HepG2 (cell line): ENCODE measurements around the gene CDK11B. TPM values are rescaled to one million over a fixed set of nuclear protein-coding genes. Genes with fewer than 3 reads are reported as not detected.
A peak's percentile ranks its signal among the peaks of the same experiment; 100 is the strongest.

Experiments
- ATF7-NPFF ChIP-seq: sonication (generic); formaldehyde crosslinking; IDR thresholded peaks from 2 replicates; pipeline ENCODE4 v1.8.1; 2023; ENCODE audit warnings: mild to moderate bottlenecking, low read depth, missing genetic modification reagents, moderate library complexity
- FOSL1 ChIP-seq: sonication (generic); formaldehyde crosslinking; IDR thresholded peaks from 2 replicates; pipeline ENCODE4 v1.9.0; 2021; ENCODE audit warnings: missing genetic modification reagents, borderline replicate concordance
- GPN1 ChIP-seq: sonication (generic); formaldehyde crosslinking; IDR thresholded peaks from 2 replicates; pipeline ENCODE4 v1.5.1; 2020; ENCODE audit warnings: missing genetic modification reagents, borderline replicate concordance
- HMG20A ChIP-seq: IDR thresholded peaks from 2 replicates; pipeline ENCODE4 v1.6.1; 2016; ENCODE audit warnings: borderline replicate concordance
- KDM6A ChIP-seq: IDR thresholded peaks from 2 replicates; pipeline ENCODE4 v1.6.1; 2016; ENCODE audit warnings: low read depth
- MEIS1 ChIP-seq: sonication (generic); formaldehyde crosslinking; IDR thresholded peaks from 2 replicates; pipeline ENCODE4 v1.9.0; 2021; ENCODE audit warnings: mild to moderate bottlenecking, missing genetic modification reagents, moderate library complexity, borderline replicate concordance
- NR3C1 ChIP-seq: sonication (generic); formaldehyde crosslinking; IDR thresholded peaks from 2 replicates; pipeline ENCODE4 v1.4.0; 2020; ENCODE audit warnings: missing genetic modification reagents
- POLR2AphosphoS2 ChIP-seq: IDR thresholded peaks from 2 replicates; pipeline ENCODE4 v1.6.1; 2011; ENCODE audit warnings: low read depth, low read length, improper control_type of control experiment
- RELA ChIP-seq: sonication (generic); formaldehyde crosslinking; IDR thresholded peaks from 2 replicates; pipeline ENCODE4 v1.4.0; 2020; ENCODE audit warnings: missing genetic modification reagents
- REXO4 ChIP-seq: sonication (generic); formaldehyde crosslinking; IDR thresholded peaks from 2 replicates; pipeline ENCODE4 v1.8.0; 2022; ENCODE audit warnings: missing genetic modification reagents, mild to moderate bottlenecking, borderline replicate concordance
- STAG1 ChIP-seq: sonication (generic); formaldehyde crosslinking; IDR thresholded peaks from 2 replicates; pipeline ENCODE4 v1.4.0; 2020; ENCODE audit warnings: missing genetic modification reagents
- ZFP1 ChIP-seq: IDR thresholded peaks from 2 replicates; pipeline ENCODE4 v1.6.1; 2016
- ZNF335 ChIP-seq: sonication (generic); formaldehyde crosslinking; IDR thresholded peaks from 2 replicates; pipeline ENCODE4 v1.4.0; 2020; ENCODE audit warnings: missing genetic modification reagents
- ZNF354B ChIP-seq: sonication (generic); formaldehyde crosslinking; IDR thresholded peaks from 2 replicates; pipeline ENCODE4 v1.8.0; 2022; ENCODE audit warnings: mild to moderate bottlenecking, missing genetic modification reagents
- ZNF607 ChIP-seq: sonication (generic); formaldehyde crosslinking; IDR thresholded peaks from 2 replicates; pipeline ENCODE4 v1.5.1; 2020; ENCODE audit warnings: missing genetic modification reagents, mild to moderate bottlenecking, borderline replicate concordance
- ZNF761 ChIP-seq: sonication (generic); formaldehyde crosslinking; conservative IDR thresholded peaks from 2 replicates; pipeline ENCODE4 v1.4.0; 2020; ENCODE audit warnings: mild to moderate bottlenecking, missing genetic modification reagents
- ZNF879 ChIP-seq: sonication (generic); formaldehyde crosslinking; IDR thresholded peaks from 2 replicates; pipeline ENCODE4 v1.8.1; 2023; ENCODE audit warnings: missing genetic modification reagents
- ZSCAN20 ChIP-seq: sonication (generic); formaldehyde crosslinking; IDR thresholded peaks from 2 replicates; pipeline ENCODE4 v1.4.0; 2020; ENCODE audit warnings: missing genetic modification reagents, mild to moderate bottlenecking, borderline replicate concordance
- polyA plus RNA-seq, 8 experiments: library from polyadenylated mRNA; depleted of rRNA in 3 of 8; stranded (reverse) in 7 of 8; unstranded in 1 of 8; fragments of >200 nt; fragmentation: Illumina TruSeq in 4 of 8; extraction: Trizol in 4 of 8; gene quantifications; 2 replicates each; pipeline versions ENCODE4 v1.2.1 to v1.2.3, GENCODE V29; 2011 to 2016; ENCODE audit warnings: low read depth in 4 of 8, missing spikeins in 1 of 8, mixed read lengths in 1 of 8; ENCODE audit not compliant: insufficient read depth in 1 of 8
- total RNA-seq, 5 experiments: library from RNA; depleted of rRNA; stranded (reverse); fragments of >200 nt; fragmentation: Illumina TruSeq; extraction: Trizol; gene quantifications; 2 replicates each; pipeline ENCODE4 v1.2.3, GENCODE V29; 2016; ENCODE audit warnings: low read depth in 1 of 5
- TF ChIP-seq, protein P1 (sequence below): IDR thresholded peaks from 2 replicates; pipeline ENCODE4 v1.4.0; 2020; ENCODE audit warnings: mild to moderate bottlenecking, missing genetic modification reagents
- TF ChIP-seq, protein P2 (sequence below): sonication (generic); formaldehyde crosslinking; conservative IDR thresholded peaks from 2 replicates; pipeline ENCODE4 v1.5.0; 2020; ENCODE audit warnings: missing genetic modification reagents
- TF ChIP-seq, protein P3 (sequence below): sonication (generic); formaldehyde crosslinking; IDR thresholded peaks from 2 replicates; pipeline ENCODE4 v1.8.0; 2022; ENCODE audit warnings: missing genetic modification reagents, mild to moderate bottlenecking, inconsistent platforms, borderline replicate concordance
- TF ChIP-seq, protein P4 (sequence below): sonication (generic); formaldehyde crosslinking; IDR thresholded peaks from 2 replicates; pipeline ENCODE4 v1.8.0; 2022; ENCODE audit warnings: mild to moderate bottlenecking, missing genetic modification reagents; ENCODE audit not compliant: insufficient replicate concordance

The CDK11B gene
- total and polyA plus RNA-seq, 2 of the 13 experiments (the other 11 are each of a cell fraction or from before 2014, with no cell fraction given) = 3.6 to 15.1 TPM

DNA sequence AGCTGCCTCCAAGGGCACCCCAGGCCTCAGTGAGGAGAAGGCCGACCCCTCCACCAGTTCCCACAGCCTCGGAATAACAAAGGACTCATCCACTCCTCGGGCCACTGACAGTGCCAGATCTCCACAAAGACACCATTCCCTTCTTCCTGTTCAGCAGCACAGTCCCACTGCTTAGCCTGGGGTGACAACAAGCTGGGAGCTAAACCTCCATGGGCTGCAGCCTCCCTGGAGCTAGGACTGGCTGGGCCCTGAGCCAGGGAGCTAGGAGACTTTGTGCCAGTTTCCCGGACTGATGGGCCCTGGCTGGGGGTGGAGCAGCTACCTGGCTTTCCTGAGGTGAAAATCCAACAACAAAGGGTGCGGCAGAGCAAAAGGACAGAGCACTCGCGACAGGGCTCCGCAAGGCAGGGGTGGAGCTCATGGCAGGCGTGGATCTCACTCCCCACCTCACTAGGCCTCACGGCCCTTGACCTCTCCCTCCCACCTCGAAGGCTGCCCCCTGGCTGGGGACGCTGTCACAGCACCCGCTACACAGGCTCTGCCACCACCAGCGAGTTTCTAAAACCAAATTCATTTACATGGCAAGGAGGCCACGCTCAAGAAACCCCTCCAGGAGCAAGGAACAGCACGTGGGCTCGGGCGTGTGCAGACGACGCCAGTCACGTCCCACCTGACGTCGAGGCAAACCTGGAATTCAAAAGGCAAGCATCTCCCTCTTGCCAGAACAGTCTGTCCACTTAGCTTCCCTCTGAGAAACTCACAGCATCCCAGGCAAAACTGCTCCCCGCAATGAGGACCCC is 20.0 kb upstream of the CDK11B start (continued):
- TF ChIP-seq, protein P1, sequence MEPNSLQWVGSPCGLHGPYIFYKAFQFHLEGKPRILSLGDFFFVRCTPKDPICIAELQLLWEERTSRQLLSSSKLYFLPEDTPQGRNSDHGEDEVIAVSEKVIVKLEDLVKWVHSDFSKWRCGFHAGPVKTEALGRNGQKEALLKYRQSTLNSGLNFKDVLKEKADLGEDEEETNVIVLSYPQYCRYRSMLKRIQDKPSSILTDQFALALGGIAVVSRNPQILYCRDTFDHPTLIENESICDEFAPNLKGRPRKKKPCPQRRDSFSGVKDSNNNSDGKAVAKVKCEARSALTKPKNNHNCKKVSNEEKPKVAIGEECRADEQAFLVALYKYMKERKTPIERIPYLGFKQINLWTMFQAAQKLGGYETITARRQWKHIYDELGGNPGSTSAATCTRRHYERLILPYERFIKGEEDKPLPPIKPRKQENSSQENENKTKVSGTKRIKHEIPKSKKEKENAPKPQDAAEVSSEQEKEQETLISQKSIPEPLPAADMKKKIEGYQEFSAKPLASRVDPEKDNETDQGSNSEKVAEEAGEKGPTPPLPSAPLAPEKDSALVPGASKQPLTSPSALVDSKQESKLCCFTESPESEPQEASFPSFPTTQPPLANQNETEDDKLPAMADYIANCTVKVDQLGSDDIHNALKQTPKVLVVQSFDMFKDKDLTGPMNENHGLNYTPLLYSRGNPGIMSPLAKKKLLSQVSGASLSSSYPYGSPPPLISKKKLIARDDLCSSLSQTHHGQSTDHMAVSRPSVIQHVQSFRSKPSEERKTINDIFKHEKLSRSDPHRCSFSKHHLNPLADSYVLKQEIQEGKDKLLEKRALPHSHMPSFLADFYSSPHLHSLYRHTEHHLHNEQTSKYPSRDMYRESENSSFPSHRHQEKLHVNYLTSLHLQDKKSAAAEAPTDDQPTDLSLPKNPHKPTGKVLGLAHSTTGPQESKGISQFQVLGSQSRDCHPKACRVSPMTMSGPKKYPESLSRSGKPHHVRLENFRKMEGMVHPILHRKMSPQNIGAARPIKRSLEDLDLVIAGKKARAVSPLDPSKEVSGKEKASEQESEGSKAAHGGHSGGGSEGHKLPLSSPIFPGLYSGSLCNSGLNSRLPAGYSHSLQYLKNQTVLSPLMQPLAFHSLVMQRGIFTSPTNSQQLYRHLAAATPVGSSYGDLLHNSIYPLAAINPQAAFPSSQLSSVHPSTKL (CRISPR knock-in tag) = peak; percentile 67; the same call in 1 of the 2 replicates
- TF ChIP-seq GPN1 (CRISPR knock-in tag) = no peak
- TF ChIP-seq ZNF879 (CRISPR knock-in tag) = no peak
- TF ChIP-seq ZNF607 (CRISPR knock-in tag) = 0 out of 2 replicates have a peak, but pooled peaks have one; percentile 72
- peak; percentile 46; the same call in 1 of the 2 replicates for TF ChIP-seq HMG20A (CRISPR knock-in tag)
- TF ChIP-seq ZSCAN20 (CRISPR knock-in tag) = no peak
- TF ChIP-seq ZNF761 = 0 out of 2 replicates have a peak, but pooled peaks have one; percentile 22
- peak; percentile 27 for TF ChIP-seq STAG1 (CRISPR knock-in tag)
- no peak for TF ChIP-seq ZNF354B (CRISPR knock-in tag)
- TF ChIP-seq, protein P2, sequence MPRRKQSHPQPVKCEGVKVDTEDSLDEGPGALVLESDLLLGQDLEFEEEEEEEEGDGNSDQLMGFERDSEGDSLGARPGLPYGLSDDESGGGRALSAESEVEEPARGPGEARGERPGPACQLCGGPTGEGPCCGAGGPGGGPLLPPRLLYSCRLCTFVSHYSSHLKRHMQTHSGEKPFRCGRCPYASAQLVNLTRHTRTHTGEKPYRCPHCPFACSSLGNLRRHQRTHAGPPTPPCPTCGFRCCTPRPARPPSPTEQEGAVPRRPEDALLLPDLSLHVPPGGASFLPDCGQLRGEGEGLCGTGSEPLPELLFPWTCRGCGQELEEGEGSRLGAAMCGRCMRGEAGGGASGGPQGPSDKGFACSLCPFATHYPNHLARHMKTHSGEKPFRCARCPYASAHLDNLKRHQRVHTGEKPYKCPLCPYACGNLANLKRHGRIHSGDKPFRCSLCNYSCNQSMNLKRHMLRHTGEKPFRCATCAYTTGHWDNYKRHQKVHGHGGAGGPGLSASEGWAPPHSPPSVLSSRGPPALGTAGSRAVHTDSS (CRISPR knock-in tag) = no peak
- 0 out of 2 replicates have a peak, but pooled peaks have one; percentile 84 for TF ChIP-seq MEIS1 (CRISPR knock-in tag)
- no peak for TF ChIP-seq RELA (CRISPR knock-in tag)
- TF ChIP-seq ZFP1 (CRISPR knock-in tag) = no peak
- TF ChIP-seq, protein P3, sequence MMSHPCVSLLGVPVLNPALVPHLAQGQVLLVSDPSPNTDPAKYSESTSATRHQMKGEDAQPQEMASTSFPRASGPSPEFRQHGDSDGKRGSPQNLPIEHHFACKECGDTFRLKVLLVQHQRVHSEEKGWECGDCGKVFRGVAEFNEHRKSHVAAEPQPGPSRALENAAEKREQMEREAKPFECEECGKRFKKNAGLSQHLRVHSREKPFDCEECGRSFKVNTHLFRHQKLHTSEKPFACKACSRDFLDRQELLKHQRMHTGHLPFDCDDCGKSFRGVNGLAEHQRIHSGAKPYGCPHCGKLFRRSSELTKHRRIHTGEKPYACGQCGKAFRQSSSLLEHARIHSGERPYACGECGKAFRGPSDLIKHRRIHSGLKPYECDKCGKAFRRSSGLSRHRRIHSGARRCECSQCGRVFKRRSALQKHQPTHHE (CRISPR knock-in tag) = no peak
- no peak for TF ChIP-seq POLR2AphosphoS2
- TF ChIP-seq ZNF335 (CRISPR knock-in tag) = no peak
- TF ChIP-seq ATF7-NPFF (CRISPR knock-in tag) = 0 out of 2 replicates have a peak, but pooled peaks have one; percentile 41
- no peak for TF ChIP-seq NR3C1 (CRISPR knock-in tag)
- TF ChIP-seq, protein P4, sequence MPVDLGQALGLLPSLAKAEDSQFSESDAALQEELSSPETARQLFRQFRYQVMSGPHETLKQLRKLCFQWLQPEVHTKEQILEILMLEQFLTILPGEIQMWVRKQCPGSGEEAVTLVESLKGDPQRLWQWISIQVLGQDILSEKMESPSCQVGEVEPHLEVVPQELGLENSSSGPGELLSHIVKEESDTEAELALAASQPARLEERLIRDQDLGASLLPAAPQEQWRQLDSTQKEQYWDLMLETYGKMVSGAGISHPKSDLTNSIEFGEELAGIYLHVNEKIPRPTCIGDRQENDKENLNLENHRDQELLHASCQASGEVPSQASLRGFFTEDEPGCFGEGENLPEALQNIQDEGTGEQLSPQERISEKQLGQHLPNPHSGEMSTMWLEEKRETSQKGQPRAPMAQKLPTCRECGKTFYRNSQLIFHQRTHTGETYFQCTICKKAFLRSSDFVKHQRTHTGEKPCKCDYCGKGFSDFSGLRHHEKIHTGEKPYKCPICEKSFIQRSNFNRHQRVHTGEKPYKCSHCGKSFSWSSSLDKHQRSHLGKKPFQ (CRISPR knock-in tag) = no peak
- no peak for TF ChIP-seq REXO4 (CRISPR knock-in tag)
- 0 out of 2 replicates have a peak, but pooled peaks have one; percentile 41 for TF ChIP-seq KDM6A (CRISPR knock-in tag)
- TF ChIP-seq FOSL1 (CRISPR knock-in tag) = no peak
